GM06990 (cell line): ENCODE measurements around the gene DDX47.

Experiments
- DNase-seq: peaks from one replicate; pipeline ENCODE4 v3.0.0-alpha.2; 2011; ENCODE audit not compliant: insufficient read length; ENCODE audit errors: extremely low read depth
- H3K27me3 ChIP-seq: replicated peaks from 2 replicates; pipeline ENCODE4 v1.6.0; 2011; ENCODE audit warnings: low read length; ENCODE audit not compliant: control insufficient read depth, insufficient read depth
- H3K36me3 ChIP-seq: 2 replicates; pipeline ENCODE4 v1.5.1; 2011; ENCODE audit warnings: low read length; ENCODE audit not compliant: control insufficient read depth, insufficient read depth
- H3K4me3 ChIP-seq: replicated peaks from 2 replicates; pipeline ENCODE4 v1.5.1; 2011; ENCODE audit warnings: low read depth, mild to moderate bottlenecking, control low read depth, low read length
- TF ChIP-seq, protein P1 (sequence below): IDR thresholded peaks from 2 replicates; pipeline ENCODE4 v1.5.1; 2011; ENCODE audit warnings: low read length, control low read depth, mild to moderate bottlenecking, inconsistent platforms; ENCODE audit not compliant: insufficient read depth, poor library complexity, severe bottlenecking

DDX47 gene

DNA sequence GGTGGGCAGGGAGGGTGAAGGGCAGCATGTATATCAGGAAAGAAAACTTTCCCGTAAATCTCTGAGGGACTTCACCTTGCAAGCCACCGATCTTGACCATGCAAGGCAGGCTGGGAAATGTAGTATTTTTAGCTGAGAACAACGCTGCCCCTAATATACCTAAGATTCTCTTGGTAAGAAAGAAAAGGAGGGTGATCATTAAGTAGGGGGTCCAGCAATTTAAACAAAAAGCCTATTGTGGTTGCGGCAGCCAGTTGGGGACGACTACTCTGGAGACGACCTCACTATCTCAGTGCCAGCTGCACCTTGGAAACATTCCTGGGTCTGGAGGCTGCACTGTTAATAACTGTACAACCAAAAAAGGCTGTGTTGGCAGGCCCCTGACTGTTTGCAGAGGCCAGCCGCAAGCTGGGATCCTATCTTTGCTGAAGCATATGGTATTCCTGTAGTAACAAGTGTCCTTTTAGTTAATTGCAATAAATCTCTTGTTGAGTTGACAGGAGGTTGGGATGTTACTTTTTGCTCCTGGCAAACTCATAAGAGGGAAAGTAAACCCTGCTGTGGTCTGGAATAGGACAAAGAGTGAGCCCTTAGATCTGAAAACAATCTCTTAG is 21.3 kb upstream of the DDX47 start:
- Histone ChIP-seq H3K27me3 (no peaks in the 10 kb centered on the region), H3K4me3 (no peak overlapping the region), H3K36me3 (no peaks in the 10 kb centered on the region)
- TF ChIP-seq, protein P1, sequence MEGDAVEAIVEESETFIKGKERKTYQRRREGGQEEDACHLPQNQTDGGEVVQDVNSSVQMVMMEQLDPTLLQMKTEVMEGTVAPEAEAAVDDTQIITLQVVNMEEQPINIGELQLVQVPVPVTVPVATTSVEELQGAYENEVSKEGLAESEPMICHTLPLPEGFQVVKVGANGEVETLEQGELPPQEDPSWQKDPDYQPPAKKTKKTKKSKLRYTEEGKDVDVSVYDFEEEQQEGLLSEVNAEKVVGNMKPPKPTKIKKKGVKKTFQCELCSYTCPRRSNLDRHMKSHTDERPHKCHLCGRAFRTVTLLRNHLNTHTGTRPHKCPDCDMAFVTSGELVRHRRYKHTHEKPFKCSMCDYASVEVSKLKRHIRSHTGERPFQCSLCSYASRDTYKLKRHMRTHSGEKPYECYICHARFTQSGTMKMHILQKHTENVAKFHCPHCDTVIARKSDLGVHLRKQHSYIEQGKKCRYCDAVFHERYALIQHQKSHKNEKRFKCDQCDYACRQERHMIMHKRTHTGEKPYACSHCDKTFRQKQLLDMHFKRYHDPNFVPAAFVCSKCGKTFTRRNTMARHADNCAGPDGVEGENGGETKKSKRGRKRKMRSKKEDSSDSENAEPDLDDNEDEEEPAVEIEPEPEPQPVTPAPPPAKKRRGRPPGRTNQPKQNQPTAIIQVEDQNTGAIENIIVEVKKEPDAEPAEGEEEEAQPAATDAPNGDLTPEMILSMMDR = no peak
- DNase-seq = no peak

DNA sequence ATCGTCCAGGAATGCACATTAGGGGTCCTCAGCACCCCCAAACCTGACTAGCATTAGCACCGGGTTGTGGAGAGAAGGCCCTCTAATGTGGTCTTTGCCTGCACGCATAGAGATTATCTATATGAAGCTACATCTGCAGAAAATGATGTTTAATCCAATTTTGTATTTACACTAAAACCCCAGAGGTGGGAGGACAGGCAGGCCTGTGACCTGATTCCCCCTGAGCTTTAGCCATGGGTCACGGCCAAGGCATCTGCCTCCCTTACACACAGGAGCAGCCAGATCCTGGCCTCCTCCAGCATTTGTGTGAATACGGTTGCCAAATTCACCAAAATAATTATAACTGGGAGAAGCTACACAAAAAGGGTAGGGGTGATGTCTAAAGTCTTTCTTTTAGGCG is 20.7 kb upstream of the DDX47 start:
- Histone ChIP-seq H3K36me3 (no peaks in the 10 kb centered on the region), H3K4me3 (no peak overlapping the region), H3K27me3 (no peaks in the 10 kb centered on the region)
- TF ChIP-seq, protein P1 = no peak
- no peak for DNase-seq

DNA sequence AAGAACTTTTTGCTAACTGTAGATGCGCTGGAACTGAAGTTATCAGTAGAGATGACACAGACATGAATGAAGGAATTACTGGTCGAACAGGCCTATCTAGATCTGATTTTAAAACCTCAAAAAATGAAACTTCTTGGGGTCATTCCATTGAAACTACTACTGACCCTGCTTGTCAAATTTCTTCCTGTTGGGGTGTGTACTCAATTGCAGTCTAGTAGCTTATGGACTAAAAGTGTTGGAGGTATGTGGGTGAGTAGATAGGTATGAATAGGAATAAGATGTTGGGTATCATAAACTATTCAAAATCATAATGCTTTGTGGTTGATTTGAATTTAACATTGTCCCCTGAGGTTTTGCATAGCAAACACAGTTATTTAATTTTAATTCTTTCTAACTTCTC is 18.5 kb upstream of the DDX47 start:
- Histone ChIP-seq H3K27me3 (no peaks in the 10 kb centered on the region), H3K36me3 (no peaks in the 10 kb centered on the region), H3K4me3 (no peak overlapping the region)
- TF ChIP-seq, protein P1 = no peak
- DNase-seq = no peak

DNA sequence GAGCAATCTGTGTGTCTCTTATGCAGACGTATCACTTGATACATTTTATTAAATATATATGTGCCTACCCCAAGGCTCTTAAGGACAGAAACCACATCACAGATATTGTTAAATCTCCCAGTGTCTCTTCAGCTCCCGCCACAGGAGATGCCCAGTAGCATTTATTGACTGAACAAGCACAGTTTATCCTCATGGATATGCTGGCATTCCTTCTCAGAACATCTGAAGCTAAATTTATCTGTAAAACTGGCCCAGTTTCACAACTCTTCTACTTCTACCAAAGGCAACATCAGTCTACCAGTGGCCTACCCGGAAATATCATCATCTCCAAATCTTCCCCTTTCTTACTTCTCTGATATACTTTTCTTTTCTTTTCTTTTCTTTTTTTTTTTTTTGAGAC is 17.0 kb upstream of the DDX47 start:
- Histone ChIP-seq H3K4me3 (no peak overlapping the region), H3K36me3 (no peaks in the 10 kb centered on the region), H3K27me3 (no peaks in the 10 kb centered on the region)
- TF ChIP-seq, protein P1 = no peak
- no peak for DNase-seq

DNA sequence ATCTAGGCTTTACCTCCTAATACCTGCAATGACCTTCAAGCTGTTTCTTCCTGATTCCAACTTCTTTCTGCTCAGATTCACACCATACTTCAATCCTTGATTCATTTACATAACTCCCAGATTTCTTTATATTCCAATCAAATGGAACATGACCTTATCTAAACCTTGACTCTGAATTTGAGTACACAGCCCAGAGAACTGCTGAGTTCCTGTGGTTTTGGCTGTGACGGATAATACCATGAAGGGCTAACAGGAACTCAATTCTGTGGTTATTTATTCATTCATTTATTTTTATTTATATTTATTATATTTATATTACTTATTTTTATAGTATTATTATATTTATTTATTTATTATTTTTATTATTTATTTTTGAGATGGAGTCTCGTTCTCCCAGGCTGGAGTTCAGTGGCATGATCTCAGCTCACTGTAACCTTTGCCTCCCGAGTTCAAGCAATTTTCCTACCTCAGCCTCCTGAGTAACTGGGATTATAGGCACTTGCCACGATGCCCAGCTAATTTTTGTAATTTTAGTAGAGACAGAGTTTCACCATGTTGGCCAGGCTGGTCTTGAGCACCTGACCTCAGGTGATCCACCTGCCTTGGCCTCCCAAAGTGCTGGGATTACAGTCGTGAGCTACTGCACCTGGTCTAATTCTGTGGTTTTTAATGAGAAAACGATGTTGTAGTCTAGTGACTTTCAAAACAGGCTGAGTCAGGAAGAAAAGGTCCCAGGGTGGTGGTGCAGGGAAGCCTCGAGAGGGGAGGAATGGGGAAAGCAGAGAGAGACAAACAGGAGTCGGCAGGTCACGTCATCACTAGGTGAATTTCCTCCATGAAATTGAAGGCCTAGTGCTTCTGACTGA is 16.0 kb upstream of the DDX47 start:
- DNase-seq = no peak
- Histone ChIP-seq H3K4me3 (no peak overlapping the region), H3K36me3 (no peaks in the 10 kb centered on the region), H3K27me3 (no peaks in the 10 kb centered on the region)
- TF ChIP-seq, protein P1 = no peak
